Astrocyte (in vitro differentiated cells and primary cell): ENCODE data around the gene GFER.

Experiments used
- EZH2 ChIP-seq: IDR thresholded peaks from 2 replicates; pipeline ENCODE4 v1.6.1; 2012; ENCODE audit warnings: mild to moderate bottlenecking, low read length, inconsistent platforms; ENCODE audit not compliant: insufficient read depth
- TF ChIP-seq, protein P1 (sequence below): IDR thresholded peaks from 2 replicates; pipeline ENCODE4 v1.5.1; 2011; ENCODE audit warnings: low read depth, mild to moderate bottlenecking, inconsistent platforms, low read length, moderate library complexity; ENCODE audit not compliant: insufficient read depth

DNA sequence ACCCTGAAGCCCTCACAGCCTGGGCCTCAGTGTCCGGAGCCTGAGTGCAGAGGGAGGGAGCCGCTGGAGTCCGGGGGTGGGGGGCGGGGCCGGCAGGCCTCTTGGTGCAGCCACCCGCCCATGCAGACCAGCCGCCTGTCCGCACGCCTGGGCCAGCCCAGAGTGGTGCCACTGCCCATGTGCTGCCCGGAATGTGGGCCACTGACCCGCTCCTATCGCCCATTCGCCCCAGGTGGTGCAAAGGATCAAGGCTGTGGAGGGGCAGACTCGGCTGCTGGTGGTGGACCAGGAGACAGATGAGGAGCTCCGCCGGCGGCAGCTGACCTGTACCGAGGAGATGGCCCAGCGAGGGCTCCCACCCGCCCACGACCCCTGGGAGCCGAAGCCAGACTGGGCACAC lies 45.4 kb downstream of the GFER start:
- TF ChIP-seq, protein P1, sequence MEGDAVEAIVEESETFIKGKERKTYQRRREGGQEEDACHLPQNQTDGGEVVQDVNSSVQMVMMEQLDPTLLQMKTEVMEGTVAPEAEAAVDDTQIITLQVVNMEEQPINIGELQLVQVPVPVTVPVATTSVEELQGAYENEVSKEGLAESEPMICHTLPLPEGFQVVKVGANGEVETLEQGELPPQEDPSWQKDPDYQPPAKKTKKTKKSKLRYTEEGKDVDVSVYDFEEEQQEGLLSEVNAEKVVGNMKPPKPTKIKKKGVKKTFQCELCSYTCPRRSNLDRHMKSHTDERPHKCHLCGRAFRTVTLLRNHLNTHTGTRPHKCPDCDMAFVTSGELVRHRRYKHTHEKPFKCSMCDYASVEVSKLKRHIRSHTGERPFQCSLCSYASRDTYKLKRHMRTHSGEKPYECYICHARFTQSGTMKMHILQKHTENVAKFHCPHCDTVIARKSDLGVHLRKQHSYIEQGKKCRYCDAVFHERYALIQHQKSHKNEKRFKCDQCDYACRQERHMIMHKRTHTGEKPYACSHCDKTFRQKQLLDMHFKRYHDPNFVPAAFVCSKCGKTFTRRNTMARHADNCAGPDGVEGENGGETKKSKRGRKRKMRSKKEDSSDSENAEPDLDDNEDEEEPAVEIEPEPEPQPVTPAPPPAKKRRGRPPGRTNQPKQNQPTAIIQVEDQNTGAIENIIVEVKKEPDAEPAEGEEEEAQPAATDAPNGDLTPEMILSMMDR: no peak
- TF ChIP-seq EZH2: no peak
